Adrenal gland (tissue), 12 donors: ENCODE measurements around the gene ZNF681. TPM values are rescaled to one million over a fixed set of nuclear protein-coding genes. Genes with fewer than 3 reads are reported as not detected.

ENCODE experiments used
- DNase-seq, 7 donors: peaks; one replicate each; pipeline ENCODE4 v3.0.0-alpha.2; 2019 to 2020
- H3K27ac ChIP-seq, 5 donors: fragments of 200-600 bp; sonication (generic) in 4 of 5; 1 replicate in 3 of 5; 2 replicates in 2 of 5; pipeline versions ENCODE4 v1.5.1 to v1.8.0; 2016 to 2020; ENCODE audit warnings: mild to moderate bottlenecking in 1 of 5
- H3K27me3 ChIP-seq: fragments of 200-600 bp; 2 replicates; pipeline ENCODE4 v1.8.0; 2021
- H3K36me3 ChIP-seq, 2 donors: fragments of 200-600 bp; replicated peaks in 1 of 2; 1 replicate in 1 of 2; 2 replicates in 1 of 2; pipeline versions ENCODE4 v1.5.1 to v1.8.0; 2018 to 2022
- H3K4me1 ChIP-seq, 2 donors: fragments of 200-600 bp; replicated peaks in 1 of 2; 1 replicate in 1 of 2; 2 replicates in 1 of 2; pipeline versions ENCODE4 v1.5.1 to v1.8.0; 2018 to 2021
- H3K4me3 ChIP-seq, 4 donors: fragments of 200-600 bp; sonication (generic) in 3 of 4; one replicate each; pipeline ENCODE4 v1.5.1; 2016 to 2018
- H3K9me3 ChIP-seq, 3 donors: fragments of 200-600 bp; sonication (generic) in 1 of 3; replicated peaks in 1 of 3; 1 replicate in 2 of 3; 2 replicates in 1 of 3; pipeline versions ENCODE4 v1.5.1 to v1.8.0; 2016 to 2021
- POLR2A ChIP-seq, 2 donors: fragments of 450-650 bp; IDR thresholded peaks; one replicate each; pipeline ENCODE4 v1.6.1; 2017; ENCODE audit warnings: antibody characterized with exemption in 2 of 2, mild to moderate bottlenecking in 2 of 2, moderate library complexity in 1 of 2
- WGBS, 4 donors: extraction: QIAGEN DNeasy Blood & Tissue Kit in 2 of 4; methylation state at CpG; one replicate each; pipeline versions ENCODE4 v1.1.5 to v1.1.7; 2013 to 2017; 5-methylcytosine and 5-hydroxymethylcytosine counted together
- intact Hi-C, 2 donors: fragments of 100-400 bp; cut with DNase I; formaldehyde crosslinking; loops; one replicate each; pipeline versions ENCODE4 v1.14.1 to v1.15.0; 2022 to 2023
- polyA plus RNA-seq, 3 donors: library from polyadenylated mRNA; stranded (reverse); fragments of 200-250 nt in 2 of 3; fragments of 350-450 nt in 1 of 3; fragmentation: Illumina TruSeq in 1 of 3; extraction: RNeasy Lipid Tissue Mini Kit (QIAGEN cat#74804) in 1 of 3; gene quantifications; one replicate each; pipeline ENCODE4 v1.2.3, GENCODE V29; 2013 to 2014
- total RNA-seq, 9 donors: library from RNA; depleted of rRNA in 4 of 9; stranded (reverse); fragments of >200 nt in 4 of 9; fragments of 120-200 nt in 1 of 9; fragmentation: NEBNext Ultra II Directional in 1 of 9; extraction: Animal tissue kit (Norgen Biotek cat#: 25700) in 1 of 9; gene quantifications; one replicate each; pipeline versions ENCODE4 v1.1.0 to v1.2.4, GENCODE V29; 2013 to 2023
- TF ChIP-seq, protein P1 (sequence below), 6 experiments: fragments of 450-650 bp in 4 of 6; fragments of 200-600 bp in 2 of 6; sonication (generic) in 1 of 6; IDR thresholded peaks; 1 replicate in 5 of 6; 2 replicates in 1 of 6; pipeline versions ENCODE4 v1.5.1 to v1.8.0; 2016 to 2021; ENCODE audit warnings: antibody characterized with exemption in 6 of 6, mild to moderate bottlenecking in 2 of 6, moderate library complexity in 1 of 6
- donor health status: healthy with polysubstance abuse.
- donor health status: Bipolar disorder and iron deficiency.
- donor health status: DM: yes; HTN: yes; CAD: no.
- donor health status: DM: no; HTN: no; CAD: no.
- donor health status: DM: no; HTN: no; CAD: no.
- donor health status: DM: yes; HTN: yes; CAD: no.

ZNF681 gene
- total and polyA plus RNA-seq, 12 donors, result 0.44 to 5.8 (median 1.7) TPM

DNA sequence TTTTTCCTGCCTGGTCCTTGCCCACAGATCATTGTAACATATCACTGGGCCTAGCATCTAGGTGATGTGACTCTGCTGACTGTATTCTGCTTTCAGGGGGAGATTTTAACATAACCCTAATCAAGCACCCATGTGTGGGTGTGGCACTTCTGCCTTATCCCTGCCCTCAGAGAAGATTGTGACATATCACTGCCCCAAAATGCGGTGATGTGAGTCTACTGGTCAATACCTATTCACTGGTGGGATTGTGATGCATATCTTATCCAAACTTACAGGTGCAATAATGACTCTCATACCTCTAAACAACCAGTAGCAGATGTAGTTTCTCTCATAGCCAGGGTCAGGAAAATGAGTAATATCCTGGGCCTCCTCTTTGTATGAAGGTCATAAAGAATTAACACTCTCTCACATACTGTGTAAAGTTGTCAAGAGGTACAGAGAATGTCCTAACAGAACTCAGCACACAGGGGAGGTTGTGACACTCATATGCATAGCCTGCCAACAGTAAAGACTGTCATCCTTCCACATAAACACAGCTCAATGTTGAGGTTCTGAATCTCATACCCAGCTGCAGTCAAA is 12.1 kb upstream of the ZNF681 start:
- no peaks in the 10 kb centered on the region for H3K4me1 ChIP-seq
- 86 to 100% (median 90%) methylated on average over 1 of the region's 1 CpG for WGBS, 4 donors
- TF ChIP-seq, protein P1, sequence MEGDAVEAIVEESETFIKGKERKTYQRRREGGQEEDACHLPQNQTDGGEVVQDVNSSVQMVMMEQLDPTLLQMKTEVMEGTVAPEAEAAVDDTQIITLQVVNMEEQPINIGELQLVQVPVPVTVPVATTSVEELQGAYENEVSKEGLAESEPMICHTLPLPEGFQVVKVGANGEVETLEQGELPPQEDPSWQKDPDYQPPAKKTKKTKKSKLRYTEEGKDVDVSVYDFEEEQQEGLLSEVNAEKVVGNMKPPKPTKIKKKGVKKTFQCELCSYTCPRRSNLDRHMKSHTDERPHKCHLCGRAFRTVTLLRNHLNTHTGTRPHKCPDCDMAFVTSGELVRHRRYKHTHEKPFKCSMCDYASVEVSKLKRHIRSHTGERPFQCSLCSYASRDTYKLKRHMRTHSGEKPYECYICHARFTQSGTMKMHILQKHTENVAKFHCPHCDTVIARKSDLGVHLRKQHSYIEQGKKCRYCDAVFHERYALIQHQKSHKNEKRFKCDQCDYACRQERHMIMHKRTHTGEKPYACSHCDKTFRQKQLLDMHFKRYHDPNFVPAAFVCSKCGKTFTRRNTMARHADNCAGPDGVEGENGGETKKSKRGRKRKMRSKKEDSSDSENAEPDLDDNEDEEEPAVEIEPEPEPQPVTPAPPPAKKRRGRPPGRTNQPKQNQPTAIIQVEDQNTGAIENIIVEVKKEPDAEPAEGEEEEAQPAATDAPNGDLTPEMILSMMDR (IDR thresholded peaks at IDR 0.05), result no peak
- no peak for TF ChIP-seq POLR2A (IDR thresholded peaks at IDR 0.05)
- no peaks in the 10 kb centered on the region for H3K36me3 ChIP-seq
- DNase-seq, result no peak
- no peaks in the 10 kb centered on the region for H3K27me3 ChIP-seq
- intact Hi-C loops, result no loop called here
- no peaks in the 10 kb centered on the region for H3K9me3 ChIP-seq
- H3K4me3 ChIP-seq, result no peak overlapping the region
- peak overlapping the region in 1 of 5 donors; percentile 20 for H3K27ac ChIP-seq

DNA sequence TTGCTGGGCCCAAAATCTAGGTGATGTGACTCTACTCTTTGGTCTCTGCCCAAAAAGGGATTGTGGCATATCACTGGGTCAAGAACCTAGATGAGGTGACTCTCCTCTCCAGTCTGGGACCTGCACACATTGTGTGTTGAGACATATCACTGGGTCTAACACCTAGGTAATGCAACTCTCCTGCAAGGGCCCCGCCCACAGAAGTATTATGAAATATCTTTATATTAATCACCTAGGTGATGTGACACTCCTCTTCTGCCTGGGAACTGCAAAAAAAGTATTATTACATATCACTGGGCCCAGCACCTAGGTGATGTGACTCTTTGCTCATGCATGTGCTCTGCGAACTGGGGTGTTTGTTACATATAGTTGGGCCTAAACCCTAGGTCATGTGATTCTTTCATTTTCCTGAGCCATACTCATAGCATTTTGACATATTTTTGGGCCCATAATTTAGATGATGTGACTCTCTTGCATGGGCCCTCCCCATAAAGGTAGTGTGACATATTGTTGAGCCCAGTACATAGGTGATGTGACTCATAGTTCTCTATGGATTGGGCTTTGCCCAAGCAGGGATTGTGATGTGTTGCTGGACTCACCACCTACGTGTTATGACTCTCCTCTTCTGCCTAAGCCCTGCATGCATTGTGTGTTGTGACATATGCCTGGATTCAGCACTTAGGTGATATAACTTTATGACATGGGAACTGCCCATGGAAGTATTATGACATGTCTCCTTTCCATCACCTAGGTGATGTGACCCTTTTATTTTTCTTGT is 11.2 kb upstream of the ZNF681 start:
- no peaks in the 10 kb centered on the region for H3K36me3 ChIP-seq
- no peak for TF ChIP-seq POLR2A (IDR thresholded peaks at IDR 0.05)
- TF ChIP-seq, protein P1 (IDR thresholded peaks at IDR 0.05), result no peak
- H3K27ac ChIP-seq, result no peak overlapping the region
- WGBS, 4 donors, result 92 to 96% (median 94%) methylated on average over 3 of the region's 3 CpGs
- H3K27me3 ChIP-seq, result no peaks in the 10 kb centered on the region
- no peak overlapping the region for H3K4me3 ChIP-seq
- H3K9me3 ChIP-seq, result no peaks in the 10 kb centered on the region
- H3K4me1 ChIP-seq, result peaks cover 0 to under 1% of the 10 kb centered on the region in 2 donors
- intact Hi-C loops, result no loop called here
- no peak for DNase-seq

DNA sequence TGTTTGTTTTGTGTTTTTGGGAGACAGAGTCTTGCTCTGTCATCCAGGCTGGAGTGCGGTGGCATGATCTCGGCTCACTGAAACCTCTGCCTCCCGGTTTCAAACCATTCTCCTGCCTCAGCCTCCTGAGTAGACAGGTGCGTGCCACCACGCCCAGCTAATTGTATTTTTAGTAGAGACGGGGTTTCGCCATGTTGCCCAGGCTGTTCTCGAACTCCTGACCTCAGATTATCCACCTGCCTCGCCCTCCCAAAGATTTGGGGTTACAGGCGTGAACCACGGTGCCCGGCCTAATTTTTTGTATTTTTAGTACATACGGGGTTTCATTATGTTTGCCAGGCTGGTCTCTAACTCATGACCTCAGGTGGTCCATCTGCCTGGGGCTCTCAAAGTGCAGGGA is 8.3 kb upstream of the ZNF681 start:
- intact Hi-C loops, result no loop called here
- peaks cover 0 to 12% of the 10 kb centered on the region in 2 donors for H3K4me1 ChIP-seq
- 84 to 89% (median 88%) methylated on average over 13 of the region's 13 CpGs for WGBS, 4 donors
- H3K27ac ChIP-seq, result no peak overlapping the region
- no peak for TF ChIP-seq POLR2A (IDR thresholded peaks at IDR 0.05)
- TF ChIP-seq, protein P1 (IDR thresholded peaks at IDR 0.05), result no peak
- no peaks in the 10 kb centered on the region for H3K9me3 ChIP-seq
- H3K27me3 ChIP-seq, result no peaks in the 10 kb centered on the region
- no peaks in the 10 kb centered on the region for H3K36me3 ChIP-seq
- DNase-seq, result no peak
- H3K4me3 ChIP-seq, result no peak overlapping the region

DNA sequence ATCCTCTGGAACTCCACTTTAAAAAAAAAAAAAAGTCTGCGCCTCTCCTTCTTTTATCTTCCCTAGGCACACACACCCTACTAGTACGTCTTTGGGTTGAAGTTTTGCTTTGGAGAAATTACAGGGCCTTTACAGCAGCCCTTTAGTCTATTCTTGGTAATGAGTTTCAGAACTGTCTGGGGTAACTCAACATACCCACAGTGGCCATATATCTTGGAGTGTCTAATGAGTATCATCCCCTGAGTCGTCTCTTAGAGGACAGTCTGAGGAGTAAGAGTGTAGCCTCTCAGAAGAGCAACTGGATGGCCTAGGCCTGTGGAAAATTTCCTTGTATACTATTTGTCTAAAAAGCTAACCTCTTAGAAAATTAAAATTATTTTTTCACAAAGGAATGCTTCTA is 6.1 kb upstream of the ZNF681 start:
- no peak for TF ChIP-seq POLR2A (IDR thresholded peaks at IDR 0.05)
- TF ChIP-seq, protein P1 (IDR thresholded peaks at IDR 0.05), result no peak
- Histone ChIP-seq H3K4me3 (peak overlapping the region in 1 of 4 donors; percentile 73), H3K27ac (no peak overlapping the region), H3K4me1 (peaks cover 0 to 12% of the 10 kb centered on the region in 2 donors), H3K36me3 (no peaks in the 10 kb centered on the region), H3K27me3 (no peaks in the 10 kb centered on the region), H3K9me3 (no peaks in the 10 kb centered on the region)
- no peak for DNase-seq
- 79 to 91% (median 85%) methylated on average over 3 of the region's 3 CpGs for WGBS, 4 donors
- intact Hi-C loops, result no loop called here
